ENCODE results near the gene KLK12.

The KLK12 gene

GRCh38 chr19:51055866-51056265, 21.1 kb upstream of the KLK12 start:
- DNase-seq (ENCODE audit: low spot score) (no peak), FAIRE-seq (no peak)

- no peak for DNase-seq (ENCODE audit: low spot score)
- no peak for FAIRE-seq
These were observed 12.2 kb upstream of the KLK12 start for GRCh38 chr19:51047031-51047335.

DNA sequence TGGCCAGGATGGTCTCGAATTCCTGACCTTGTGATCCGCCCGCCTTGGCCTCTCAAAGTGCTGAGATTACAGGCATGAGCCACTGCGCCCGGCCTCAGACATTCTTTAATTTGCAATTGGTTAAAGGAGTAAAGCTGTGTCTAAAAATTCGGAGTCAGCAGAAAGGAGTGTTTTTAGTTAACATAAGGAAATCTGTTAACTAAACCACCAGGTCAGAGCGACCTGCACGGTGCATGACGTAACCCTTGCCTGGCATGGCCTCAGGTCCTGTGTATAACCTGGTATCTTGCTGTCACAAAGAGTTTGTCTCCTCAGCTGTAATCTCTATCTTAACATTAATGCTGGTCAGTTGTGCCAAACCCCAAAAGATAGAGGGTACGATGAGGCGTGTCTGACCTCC, 9.5 kb upstream of the KLK12 start:
- FAIRE-seq = no peak
- no peak for DNase-seq (ENCODE audit: low spot score)

GRCh38 chr19:51043497-51043896, 8.7 kb upstream of the KLK12 start:
- DNase-seq (ENCODE audit: low spot score) (no peak), FAIRE-seq (no peak)

- DNase-seq (ENCODE audit: low spot score) = no peak
- no peak for FAIRE-seq
These were observed 5.3 kb upstream of the KLK12 start for GRCh38 chr19:51040151-51040550.

DNA sequence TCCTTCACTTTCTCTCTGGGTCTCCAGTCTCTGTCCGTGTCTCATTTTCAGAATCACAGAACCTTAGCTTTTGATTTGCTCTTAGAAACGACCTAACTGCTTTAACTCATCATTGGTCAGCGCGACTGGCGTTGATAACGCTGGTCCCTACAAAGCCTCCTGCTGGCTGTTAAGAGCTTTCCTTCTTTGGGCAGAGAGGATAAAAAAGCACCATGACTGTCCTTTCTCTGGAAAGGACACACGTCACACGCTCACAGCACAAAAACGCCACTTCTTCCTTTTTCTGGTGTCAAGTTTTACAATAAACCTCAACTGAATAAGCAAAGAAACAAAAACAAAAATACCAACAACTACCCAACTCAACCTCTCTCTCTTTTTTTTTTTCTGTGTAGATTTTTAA, 1.7 kb upstream of the KLK12 start:
- DNase-seq (ENCODE audit: low spot score) = no peak
- no peak for FAIRE-seq

GRCh38 chr19:51031880-51032225, 2.9 kb downstream of the KLK12 start:
- FAIRE-seq = no peak

GRCh38 chr19:51031220-51031879, 3.5 kb downstream of the KLK12 start:
- no peak for DNase-seq (ENCODE audit: low spot score)
- FAIRE-seq = no peak

More at GRCh38 chr19:51031880-51032225, 2.9 kb downstream of the KLK12 start:
- no peak for DNase-seq (ENCODE audit: low spot score)

DNA sequence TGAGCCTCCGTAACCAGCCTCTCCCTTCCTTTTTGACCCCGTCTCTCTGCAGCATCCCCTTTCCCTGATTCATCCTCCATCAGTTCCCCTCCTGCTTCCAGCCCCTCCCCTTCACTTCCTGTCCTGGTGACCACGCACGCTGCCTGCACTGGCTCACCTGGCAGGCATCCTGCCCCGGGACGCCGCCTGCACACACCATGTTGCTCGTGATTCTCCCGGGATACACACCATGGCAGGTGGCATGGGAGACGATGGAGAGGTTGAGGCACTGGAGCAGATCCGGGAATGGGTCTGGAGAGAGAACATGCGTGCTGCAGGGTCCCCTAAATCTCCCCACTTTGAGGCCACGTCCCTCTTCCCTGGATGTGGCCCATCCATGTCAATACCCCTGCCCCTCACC, 4.2 kb downstream of the KLK12 start:
- no peak for DNase-seq (ENCODE audit: low spot score)

DNA sequence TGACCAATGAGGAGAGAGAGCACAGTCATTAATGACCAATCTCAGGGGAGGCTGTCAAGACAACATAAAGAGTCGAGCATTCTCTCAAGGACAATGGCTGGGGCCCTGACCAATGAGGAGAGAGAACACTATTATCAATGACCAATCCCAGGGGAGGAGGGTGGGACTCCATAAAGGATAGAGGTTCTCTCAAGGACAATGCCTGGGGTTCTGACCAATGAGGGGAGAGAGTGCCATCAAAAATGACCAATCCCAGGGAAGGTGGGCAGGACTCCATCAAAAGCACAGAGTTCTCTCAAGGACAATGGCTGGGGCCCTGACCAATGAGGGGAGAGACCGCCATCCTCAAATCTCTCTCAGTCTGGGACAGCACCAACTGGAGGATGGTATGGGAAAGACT, 5.1 kb downstream of the KLK12 start:
- FAIRE-seq = no peak
- DNase-seq (ENCODE audit: low spot score) = no peak

More for the DNA sequence above, 4.2 kb downstream of the KLK12 start:
- no peak for FAIRE-seq

GRCh38 chr19:51027873-51028272, 6.9 kb downstream of the KLK12 start:
- no peak for DNase-seq (ENCODE audit: low spot score)
- no peak for FAIRE-seq

DNA sequence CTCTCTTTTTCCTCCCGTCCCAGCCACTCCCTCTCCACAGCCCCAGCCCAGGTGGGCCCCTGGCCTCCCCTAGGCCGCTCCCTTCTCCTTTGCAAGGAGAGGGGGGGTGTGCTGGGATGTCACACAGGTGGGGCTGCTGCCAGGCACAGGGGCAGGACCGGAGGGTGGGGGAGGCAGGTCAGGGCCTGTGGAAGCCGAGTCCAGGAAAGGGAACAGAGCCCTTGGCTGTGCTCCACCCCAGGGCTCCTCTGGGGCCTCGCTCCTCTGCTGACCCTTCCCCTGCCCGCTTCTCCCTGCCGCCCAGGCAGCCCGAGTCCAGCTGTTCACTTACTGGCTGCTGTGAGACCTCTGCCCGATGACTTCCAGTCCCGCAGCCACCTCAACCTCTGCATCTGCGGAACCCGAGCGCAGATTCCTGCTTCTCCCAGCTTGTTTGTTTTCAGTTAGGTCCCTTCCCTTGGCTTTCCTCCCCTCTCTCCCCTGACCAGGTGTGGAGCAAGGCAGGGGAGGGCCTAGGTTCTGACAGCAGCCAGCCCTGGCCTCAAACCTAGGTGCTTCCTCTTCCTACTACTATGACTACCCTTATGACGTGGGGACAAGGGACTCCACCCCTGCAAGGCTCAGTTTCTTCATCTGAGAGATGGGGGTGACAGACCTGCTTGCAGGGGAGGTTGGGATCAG, 7.5 kb downstream of the KLK12 start:
- FAIRE-seq (no peak), DNase-seq (ENCODE audit: low spot score) (no peak)

DNA sequence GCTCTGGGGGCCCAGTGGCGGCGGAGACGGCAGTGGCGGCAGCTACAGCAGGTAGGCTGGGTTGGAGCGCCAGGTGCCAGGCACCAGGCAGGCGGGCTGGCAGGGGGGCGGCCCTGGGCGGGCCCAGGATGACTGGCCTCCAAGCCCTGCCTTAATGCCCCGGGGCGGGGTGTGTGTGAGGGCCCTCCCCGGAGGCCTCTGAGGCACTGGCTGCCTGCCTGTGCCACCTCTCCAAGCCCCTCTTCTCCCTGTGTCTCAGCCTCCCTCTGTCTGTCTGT, 8.3 kb downstream of the KLK12 start, which contains the start of gene KLK11:
TSS of gene KLK11 (minus strand) at position 63 of the 278 bp plus-strand sequence. CDS start 985 bp downstream, outside the sequence.
- FAIRE-seq (no peak), DNase-seq (ENCODE audit: low spot score) (no peak)

DNA sequence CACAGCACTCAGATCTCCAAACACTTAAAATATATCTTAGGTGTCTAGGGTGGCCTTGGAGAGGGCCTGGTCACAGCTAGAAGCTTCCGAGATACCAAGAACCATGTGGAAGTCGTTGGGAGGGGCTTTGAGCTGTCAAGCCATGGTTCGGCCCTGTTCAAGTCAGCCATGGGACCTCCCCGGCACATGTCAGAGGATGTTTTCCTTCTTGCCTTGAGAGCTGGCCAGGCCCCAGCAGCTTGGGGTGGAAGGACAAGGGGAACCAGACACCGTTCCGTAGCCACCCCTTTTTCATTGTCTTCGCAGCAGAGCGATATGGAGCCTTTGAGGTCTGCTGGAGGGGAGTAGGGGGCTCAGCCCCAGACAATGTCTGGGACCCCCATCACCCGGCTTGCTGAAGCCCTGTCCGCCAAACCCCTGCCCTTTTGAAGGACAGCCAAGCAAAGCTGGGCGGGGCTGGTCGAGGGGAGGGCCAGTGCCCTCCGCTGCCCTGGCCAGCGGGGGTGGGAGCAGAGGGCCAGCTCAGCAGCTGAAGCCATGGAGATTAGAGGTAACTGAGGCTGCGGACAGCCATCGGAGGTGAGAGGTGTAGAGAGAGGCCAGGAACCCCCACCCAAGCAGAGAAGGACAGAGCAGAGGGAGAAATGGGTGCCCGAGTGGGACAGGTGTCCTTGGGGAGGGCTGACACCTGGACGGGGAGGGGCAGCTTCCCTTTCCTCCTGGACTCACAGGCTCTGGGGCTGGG, 8.8 kb downstream of the KLK12 start:
- DNase-seq (ENCODE audit: low spot score) (no peak), FAIRE-seq (no peak)

DNA sequence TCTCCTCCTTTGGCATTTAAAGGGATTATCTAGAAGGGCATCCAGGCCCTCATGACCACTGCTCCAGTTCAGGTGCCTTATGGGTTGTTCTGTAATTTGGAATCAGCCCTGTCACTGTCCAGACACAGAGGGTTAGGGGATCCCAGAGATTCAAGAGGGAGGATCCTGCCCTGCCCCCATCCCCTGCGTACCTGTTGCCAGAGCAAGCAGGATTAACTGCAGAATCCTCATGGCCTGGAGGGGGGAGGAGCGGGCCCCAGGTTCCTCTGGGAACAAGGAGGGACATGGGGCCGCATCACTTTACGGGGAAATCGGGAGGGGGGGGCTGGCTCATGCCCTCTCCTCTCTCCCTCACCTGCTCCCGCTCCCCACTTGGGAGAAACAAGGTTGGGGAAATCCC, 9.4 kb downstream of the KLK12 start:
- no peak for DNase-seq (ENCODE audit: low spot score)
- no peak for FAIRE-seq

GRCh38 chr19:51024924-51025323, 9.9 kb downstream of the KLK12 start:
- no peak for FAIRE-seq
- no peak for DNase-seq (ENCODE audit: low spot score)

- DNase-seq (ENCODE audit: low spot score) (no peak), FAIRE-seq (no peak)
These were observed 10.9 kb downstream of the KLK12 start for GRCh38 chr19:51023946-51024345.

DNA sequence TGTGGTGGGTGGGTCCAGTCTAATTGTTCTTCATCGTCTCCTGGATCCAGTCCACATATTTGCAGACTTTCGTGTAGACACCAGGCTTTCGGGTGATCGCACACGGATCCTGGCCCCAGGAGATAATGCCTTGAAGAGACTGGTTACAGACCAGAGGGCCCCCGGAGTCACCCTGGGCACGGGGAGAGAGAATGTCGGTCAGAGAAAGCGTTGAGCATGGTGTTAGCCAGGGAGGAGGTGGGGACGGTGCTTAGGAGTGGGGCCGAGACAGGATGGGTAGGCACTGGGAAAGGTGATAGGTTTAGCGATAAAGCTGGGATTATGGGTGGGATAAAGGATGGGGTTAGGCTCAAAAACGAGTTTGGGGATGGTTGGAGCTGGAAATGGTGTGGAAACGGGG, 12.3 kb downstream of the KLK12 start:
- DNase-seq (ENCODE audit: low spot score) (no peak), FAIRE-seq (no peak)

- peak; percentile 9 for DNase-seq (ENCODE audit: low spot score)
- no peak for FAIRE-seq
These were observed 13.7 kb downstream of the KLK12 start for GRCh38 chr19:51020988-51021651.

- no peak for DNase-seq (ENCODE audit: low spot score)
- no peak for FAIRE-seq
These were observed 15.3 kb downstream of the KLK12 start, which contains the start of gene KLK10 for GRCh38 chr19:51019544-51019925. TSS of gene KLK10 (minus strand) at chr19:51019709. CDS start at chr19:51019130, 579 bp downstream.

DNA sequence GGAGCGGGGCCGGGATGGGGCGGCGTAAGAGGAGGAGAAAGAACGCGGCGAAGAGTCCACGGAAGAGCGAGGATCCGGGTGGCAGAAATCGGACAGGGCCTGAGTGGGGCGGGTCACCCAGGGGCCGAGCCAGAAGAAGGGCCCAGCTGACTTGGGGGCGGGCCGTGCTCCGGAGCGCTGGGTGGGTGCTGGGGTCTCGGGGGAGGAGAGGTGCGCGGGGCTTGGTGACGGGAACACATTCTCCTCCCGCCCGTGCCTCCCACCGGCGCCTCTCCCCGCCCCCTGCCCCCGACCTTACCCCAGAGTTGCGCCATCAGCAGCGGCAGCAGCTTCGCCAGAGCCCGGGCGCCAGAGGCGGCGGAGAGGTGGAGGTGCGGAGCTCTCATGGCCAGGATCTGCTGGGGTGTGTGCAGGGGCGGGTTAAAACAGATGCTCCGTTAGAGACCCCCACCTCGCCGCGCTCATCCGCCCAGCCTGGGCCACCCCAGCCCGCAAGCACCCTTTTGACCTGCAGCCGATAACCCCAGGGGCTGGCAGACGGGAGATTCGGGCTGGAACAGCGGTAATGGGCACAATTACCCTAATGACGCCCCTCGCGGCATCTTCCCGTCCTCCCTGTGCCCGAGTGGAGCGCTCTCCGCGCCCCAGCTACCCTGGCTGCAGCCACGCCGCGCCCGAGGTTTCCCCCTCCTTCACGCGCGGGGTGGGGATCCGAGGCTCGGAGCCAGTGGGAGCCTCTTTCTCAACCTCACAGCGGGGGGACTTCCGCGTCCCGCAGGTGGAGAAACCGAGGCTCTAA, 15.9 kb downstream of the KLK12 start:
- DNase-seq (ENCODE audit: low spot score) (no peak), FAIRE-seq (no peak)
